Fibroblast of the aortic adventitia (primary cell): ENCODE data around the gene RPGR. TPM values are rescaled to one million over a fixed set of nuclear protein-coding genes. Genes with fewer than 3 reads are reported as not detected.

Source experiments
- DNase-seq: peaks from one replicate; pipeline ENCODE4 v3.0.0-alpha.2; 2010; ENCODE audit warnings: low read depth
- H3K4me3 ChIP-seq: 2 replicates; pipeline ENCODE4 v1.5.1; 2011; ENCODE audit warnings: low read depth, mild to moderate bottlenecking, control low read depth, low read length, moderate library complexity
- small RNA-seq: library from RNA; depleted of rRNA; stranded (forward); fragments of <200 nt; gene quantifications from one replicate; pipeline ENCODE3, GENCODE V24; 2012
- total RNA-seq: library from RNA; depleted of rRNA; stranded (reverse); fragments of >200 nt; gene quantifications from 2 replicates; pipeline ENCODE4 v1.2.3, GENCODE V29; 2012; ENCODE audit warnings: low replicate concordance
- TF ChIP-seq, protein P1 (sequence below): IDR thresholded peaks from 2 replicates; pipeline ENCODE4 v1.5.1; 2011; ENCODE audit warnings: mild to moderate bottlenecking, low read length, control low read depth, inconsistent platforms; ENCODE audit not compliant: insufficient read depth

The RPGR gene
- total RNA-seq, 1 donor, result 8.6 TPM

DNA sequence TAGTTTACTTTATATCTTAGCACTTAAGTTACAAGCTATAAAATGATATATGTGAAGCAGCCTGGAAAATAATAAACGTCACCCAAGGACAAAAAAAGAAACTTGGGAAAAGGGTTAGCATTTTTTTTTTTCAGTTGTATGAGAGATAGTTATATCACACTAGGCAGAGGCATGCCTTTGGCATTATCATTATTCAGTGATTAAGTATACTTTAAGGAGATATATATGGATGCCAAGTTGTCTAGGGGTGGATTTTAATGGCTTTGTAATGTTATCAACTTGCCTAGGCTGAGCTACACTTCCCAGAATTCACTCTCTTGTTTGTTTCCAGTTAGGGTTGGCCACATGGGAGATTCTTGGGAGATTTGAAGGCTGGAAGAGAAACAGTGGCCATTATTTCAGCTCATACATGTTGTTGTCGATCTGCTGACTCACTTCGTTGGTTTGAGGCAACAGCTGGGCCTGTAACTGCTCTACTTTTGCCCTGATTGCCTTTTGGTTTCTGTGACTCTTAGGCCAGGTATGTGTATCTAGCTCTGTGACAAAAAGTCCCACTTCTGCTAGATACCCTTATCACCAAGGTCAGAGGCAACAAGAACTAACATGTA, 95.1 kb downstream of the RPGR start:
- no peak overlapping the region for H3K4me3 ChIP-seq
- DNase-seq, result peak; percentile 93
- TF ChIP-seq, protein P1, sequence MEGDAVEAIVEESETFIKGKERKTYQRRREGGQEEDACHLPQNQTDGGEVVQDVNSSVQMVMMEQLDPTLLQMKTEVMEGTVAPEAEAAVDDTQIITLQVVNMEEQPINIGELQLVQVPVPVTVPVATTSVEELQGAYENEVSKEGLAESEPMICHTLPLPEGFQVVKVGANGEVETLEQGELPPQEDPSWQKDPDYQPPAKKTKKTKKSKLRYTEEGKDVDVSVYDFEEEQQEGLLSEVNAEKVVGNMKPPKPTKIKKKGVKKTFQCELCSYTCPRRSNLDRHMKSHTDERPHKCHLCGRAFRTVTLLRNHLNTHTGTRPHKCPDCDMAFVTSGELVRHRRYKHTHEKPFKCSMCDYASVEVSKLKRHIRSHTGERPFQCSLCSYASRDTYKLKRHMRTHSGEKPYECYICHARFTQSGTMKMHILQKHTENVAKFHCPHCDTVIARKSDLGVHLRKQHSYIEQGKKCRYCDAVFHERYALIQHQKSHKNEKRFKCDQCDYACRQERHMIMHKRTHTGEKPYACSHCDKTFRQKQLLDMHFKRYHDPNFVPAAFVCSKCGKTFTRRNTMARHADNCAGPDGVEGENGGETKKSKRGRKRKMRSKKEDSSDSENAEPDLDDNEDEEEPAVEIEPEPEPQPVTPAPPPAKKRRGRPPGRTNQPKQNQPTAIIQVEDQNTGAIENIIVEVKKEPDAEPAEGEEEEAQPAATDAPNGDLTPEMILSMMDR, result no peak

DNA sequence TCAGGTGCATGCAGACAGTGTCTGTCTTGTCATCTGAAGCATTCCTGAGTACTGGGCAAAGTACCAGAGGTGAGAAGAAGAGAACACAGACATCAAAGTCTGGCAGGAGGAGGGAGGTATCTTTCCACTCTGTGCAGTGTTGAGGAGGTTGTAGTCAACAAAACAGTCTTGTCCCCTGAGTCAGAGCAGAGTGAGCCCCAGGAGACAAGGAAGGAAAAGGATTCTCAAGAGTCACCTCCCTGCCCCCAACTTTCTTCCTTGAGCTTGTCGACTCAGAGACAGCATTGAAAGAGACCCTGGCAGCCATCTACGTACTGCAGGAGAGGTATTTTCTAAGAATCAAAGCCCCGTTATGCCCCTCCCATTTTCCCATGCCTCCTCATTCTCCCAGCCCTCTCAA, 102.2 kb downstream of the RPGR start:
- TF ChIP-seq, protein P1, result no peak
- no peak for DNase-seq
- H3K4me3 ChIP-seq, result no peak overlapping the region

DNA sequence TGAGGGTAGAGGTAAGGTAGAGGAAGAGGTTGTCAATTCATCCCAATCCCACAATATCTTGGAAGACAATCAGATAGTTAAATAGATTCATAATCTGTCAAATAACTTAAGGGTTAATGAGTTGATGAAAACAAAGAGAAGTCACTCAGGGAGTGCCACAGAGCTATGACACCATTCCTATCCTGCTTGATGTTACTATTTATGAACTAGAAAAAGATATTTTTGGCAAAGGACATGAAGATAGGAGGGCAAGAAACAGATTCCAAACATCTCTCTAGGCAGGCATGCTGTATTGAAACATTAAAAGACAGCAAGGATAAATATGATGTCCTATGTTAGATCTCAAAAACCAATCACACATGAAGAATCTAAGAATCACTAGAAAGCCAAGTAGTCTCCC, 103.1 kb downstream of the RPGR start:
- DNase-seq, result no peak

DNA sequence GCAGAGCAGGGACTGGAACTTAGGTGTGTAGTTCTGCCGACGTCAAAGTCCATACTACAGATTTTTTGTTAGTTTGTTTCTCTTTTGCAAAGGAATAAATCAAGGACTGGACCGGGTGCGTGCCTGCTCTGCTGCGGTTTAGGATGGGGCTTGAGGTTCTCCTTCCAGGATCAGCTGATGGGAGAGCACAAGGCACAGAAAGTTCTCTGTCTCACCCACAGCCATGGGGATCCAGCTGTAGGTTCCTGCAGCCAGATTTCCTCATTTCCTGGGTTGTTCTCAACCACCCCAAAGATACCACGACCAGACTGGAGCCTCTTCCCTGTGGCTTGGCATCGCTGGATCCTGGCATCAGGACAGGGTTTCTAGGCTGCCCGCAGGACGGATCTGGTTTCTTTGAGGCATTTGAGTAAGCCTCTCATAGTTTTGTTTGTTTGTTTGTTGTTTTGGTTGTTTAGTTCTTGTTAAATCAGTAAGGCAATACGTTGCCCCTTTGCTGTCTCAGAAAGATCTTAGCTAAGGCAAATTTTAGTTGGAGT, 105.8 kb downstream of the RPGR start:
- DNase-seq, result no peak
- TF ChIP-seq, protein P1, result no peak
- peak overlapping the region; percentile 77 for H3K4me3 ChIP-seq

More for the DNA sequence above, 103.1 kb downstream of the RPGR start:
- TF ChIP-seq, protein P1, result no peak
- H3K4me3 ChIP-seq, result no peak overlapping the region

DNA sequence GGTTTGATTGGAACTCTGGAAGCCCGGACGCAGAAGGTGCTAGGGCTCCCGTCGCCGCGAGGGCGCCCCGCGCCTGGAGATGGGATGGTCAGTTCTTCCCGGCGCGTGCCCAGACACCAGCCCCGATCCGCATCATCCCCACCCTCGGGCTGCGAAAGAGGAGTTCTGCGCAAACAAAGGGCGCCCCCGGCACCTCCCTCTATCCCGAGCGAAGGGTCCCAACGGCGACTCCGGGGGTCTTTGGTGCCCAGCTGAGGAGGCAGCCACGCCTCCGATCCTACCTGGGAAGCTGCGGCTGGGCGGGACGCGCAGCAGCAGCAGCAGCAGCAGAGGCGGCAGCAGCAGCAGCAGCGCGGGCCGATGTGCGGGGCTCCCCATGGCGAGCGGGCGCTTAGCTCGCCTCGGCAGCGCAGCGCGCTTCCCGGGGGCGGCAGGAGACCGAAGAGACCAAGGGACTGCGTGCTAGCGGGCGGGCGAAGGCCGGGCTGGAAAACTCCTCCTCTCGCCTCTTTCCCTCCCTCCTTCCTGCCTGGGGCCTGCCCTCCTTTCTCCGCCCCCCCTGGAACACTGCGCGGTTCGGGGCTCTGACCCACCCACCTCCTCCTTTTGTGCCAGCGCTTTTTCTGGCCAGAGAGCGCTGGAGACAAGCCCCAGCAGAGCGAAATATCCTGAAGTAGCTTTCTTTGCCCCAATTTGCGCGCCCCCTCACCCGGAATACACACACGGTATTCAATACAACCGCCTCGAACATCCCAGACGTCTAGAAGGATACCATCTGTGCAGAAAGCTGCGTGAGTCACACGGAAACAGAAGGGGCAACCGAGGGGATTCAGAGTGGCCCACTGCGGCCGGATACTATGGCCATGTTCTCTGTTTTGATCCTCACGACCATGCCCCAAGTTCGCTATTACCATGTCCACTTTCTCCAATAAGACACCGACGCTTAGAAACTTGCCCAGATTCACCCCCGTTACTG, 106.6 kb downstream of the RPGR start, which contains the start of gene SRPX:
TSS of gene SRPX (minus strand) at position 457 of the 976 bp plus-strand sequence. CDS start at position 378, 79 bp downstream.
- TF ChIP-seq, protein P1, result peak; percentile 4
- H3K4me3 ChIP-seq, result peak within 1 kb of the TSS; percentile 77
- DNase-seq, result peak; percentile 56

DNA sequence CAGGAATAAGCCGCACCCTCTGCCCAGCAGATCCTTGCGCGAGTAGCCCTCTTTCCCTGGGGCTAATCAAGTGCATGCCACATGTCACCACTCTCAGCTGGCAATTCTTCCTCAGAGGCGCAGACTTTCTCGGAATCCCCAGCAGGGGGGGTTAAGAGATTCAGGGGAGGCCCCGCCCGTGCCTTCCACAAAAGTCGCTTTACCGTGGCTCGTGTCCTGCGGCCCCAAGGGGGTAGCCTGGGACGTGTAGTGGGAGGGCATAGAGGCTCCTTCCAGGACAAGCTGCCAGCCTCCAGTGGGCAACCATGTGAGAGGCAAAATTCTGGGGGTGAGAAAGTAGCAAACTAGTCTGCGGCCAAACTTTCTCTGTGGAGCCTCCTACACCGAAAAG, 107.3 kb downstream of the RPGR start:
- TF ChIP-seq, protein P1, result peak; percentile 41
- peak overlapping the region; percentile 77 for H3K4me3 ChIP-seq
- peak; percentile 60 for DNase-seq

Small RNA genes lying within 50 kb of the gene (small RNA-seq; reads per million reads assigned to genes)
- not detected for gene RF00322

Other genes starting within 250 kb of the RPGR start
- 142 and 242 TPM in 2 replicates for gene SRPX, start 106.6 kb downstream of the RPGR start, total RNA-seq
- gene OTC, start 25.1 kb upstream of the RPGR start, total RNA-seq, result not detected in 2 replicates
- gene TSPAN7, start 234.0 kb upstream of the RPGR start, total RNA-seq, result 0.09 and 0.82 TPM in 2 replicates